Suppressor macrophage treated with lipopolysaccharide for 4 hours (primary cell): ENCODE data around the gene EPPIN.
A peak's percentile ranks its signal among the peaks of the same experiment; 100 is the strongest.
"Not testable (repeated sequence)": the region's sequence is repeated elsewhere in the genome, so short reads cannot be mapped to it uniquely, and the experiment has no call there.

ENCODE experiments used
- DNase-seq: peaks from one replicate; pipeline ENCODE4 v3.0.0-alpha.2; 2020

EPPIN gene

GRCh38 chr20:45547206-45547770 lies at the start of gene EPPIN:
Gene EPPIN (minus strand): TSS chr20:45547401. CDS start chr20:45547357, 44 bp downstream.
- no peak for DNase-seq

- no peak for DNase-seq
These were observed 48.0 kb upstream of the EPPIN start for GRCh38 chr20:45595235-45595634.

DNA sequence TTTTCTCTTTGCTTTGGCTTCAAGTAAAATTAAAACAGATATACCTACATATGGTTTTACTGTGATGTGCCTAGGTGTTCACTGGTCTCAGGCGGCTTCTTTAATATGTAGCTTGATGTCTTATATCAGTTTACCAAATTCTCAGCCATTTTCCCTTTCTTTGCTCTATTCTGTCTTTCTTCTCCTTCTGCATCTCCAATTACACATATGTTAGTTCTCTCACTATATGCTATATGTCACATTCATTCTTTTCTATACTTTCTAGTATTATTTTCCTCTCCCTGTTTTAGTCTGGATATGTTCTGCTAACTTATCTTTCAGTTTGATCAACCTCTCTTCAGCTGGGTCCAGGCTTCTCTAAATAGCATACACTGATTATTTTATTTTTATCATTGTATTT lies 46.3 kb upstream of the EPPIN start:
- DNase-seq, result no peak

- DNase-seq, result peak; percentile 76
These were observed 45.5 kb upstream of the EPPIN start for GRCh38 chr20:45592574-45593189.

GRCh38 chr20:45589725-45590124 lies 42.5 kb upstream of the EPPIN start:
- no peak for DNase-seq

DNA sequence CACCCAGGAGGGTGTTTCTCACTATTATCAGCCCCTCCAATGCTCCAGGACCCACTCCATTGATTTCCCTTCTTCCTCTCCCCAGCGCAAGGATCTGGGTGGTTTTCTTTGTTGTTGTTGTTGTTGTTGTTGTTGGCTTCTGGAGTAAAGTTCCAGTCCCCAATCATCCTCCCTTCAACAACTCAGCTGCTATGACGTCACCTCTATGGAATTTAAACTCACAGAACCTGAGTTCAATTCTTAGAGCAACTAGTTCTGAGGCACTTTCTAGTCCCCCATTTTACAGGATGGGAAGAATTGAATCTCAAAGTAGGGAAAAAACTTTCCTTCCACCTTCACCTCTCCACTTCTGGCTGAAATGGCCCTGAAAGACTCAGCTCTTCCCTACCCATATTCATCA lies 41.6 kb upstream of the EPPIN start:
- DNase-seq, result no peak

GRCh38 chr20:45585986-45586385 lies 38.8 kb upstream of the EPPIN start:
- DNase-seq, result not testable (repeated sequence)

DNA sequence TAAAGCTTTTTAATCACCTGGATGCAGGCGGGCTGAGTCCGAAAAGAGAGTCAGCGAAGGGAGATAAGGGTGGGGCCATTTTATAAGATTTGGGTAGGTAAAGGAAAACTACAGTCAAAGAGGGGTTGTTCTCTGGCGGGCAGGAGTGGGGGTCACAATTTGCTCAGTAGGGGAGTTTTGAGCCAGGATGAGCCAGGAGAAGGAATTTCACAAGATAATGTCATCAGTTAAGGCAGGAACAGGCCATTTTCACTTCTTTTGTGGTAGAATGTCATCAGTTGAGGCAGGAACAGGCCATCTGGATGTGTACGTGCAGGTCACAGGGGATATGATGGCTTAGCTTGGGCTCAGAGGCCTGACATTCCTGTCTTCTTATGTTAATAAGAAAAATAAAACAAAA lies 37.1 kb upstream of the EPPIN start:
- DNase-seq, result not testable (repeated sequence)

DNA sequence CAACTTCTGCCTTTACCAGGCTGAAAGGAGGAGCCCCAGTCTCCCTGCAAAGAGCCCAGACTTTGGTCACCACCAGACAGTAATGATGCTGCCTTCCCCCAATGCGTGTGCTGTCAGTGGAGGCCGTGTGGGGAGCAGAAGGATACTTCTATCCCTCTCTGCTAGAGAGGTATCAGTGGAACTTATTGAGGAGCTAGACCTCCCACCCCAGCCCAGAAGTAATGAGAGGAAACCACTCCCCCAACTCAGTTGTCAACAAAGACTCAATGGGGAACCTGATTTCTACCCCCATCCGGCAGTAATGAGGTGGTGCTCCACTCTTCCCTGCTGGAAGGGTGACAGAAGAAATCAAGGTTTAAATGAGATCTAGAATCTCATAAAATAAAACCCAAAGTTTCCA lies 36.3 kb upstream of the EPPIN start:
- DNase-seq, result no peak

DNA sequence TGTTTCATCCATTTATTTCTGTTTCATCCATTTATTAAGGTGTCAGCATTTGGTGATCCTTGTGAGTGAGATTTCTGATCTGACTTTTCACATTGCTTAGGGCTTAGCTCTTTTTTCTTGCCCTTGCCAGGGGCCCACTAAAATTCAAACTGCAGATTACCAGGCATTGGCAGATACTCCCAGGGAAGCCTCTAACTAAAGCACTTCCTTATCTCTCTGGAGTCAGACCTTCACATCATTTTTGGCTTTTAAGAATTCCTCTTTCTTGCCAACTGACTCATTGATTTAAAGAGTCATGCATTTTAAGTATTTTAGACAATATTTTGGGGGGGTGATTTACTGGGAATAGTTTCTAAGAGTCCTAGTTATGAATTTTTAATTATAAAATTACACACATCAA lies 34.5 kb upstream of the EPPIN start:
- no peak for DNase-seq

DNA sequence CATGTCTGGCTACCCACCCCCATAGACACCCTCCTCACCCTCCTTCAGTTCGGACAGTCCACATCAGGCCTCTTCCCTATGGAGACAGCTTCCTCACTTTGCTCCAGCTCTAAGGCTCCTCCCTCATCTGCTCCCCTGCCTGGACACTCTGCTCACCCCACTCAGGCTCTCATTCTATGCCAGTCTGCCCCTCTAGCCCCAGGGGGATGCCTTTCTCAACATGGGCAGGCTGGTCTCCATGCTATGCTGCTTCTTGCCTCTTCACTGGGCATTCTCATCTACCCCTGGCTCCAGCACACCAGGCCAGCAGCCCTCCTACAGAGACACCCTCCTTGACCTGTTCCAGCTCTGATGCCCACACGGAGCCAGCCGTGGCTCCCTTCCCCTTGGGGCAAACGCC lies 32.0 kb upstream of the EPPIN start, which contains the start of gene WFDC8:
WFDC8 (minus strand) TSS at position 101 of the 400 bp plus-strand sequence; CDS start at position 64, 37 bp downstream.
- no peak for DNase-seq

GRCh38 chr20:45578231-45578630 lies 31.0 kb upstream of the EPPIN start:
- DNase-seq, result no peak

- no peak for DNase-seq
These were observed 29.8 kb upstream of the EPPIN start for GRCh38 chr20:45576995-45577394.

DNA sequence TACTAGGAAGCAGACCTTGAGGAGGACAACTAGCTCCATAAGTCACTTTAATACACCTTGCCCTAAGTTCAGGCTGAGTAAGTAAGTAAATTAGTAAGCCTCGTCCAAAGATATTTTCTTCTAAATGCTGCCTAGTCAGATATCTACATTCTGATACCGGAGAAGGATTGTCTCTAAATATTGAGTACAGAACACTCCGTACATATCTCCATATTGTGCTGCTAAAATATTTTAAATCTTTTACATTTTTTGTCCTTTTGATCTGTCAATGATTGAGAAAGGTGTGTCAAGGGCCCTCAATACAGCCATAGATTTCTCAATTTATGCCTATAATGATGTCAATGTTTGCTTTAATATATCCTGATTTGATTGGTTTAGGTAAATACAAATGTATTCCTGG lies 28.7 kb upstream of the EPPIN start:
- no peak for DNase-seq

DNA sequence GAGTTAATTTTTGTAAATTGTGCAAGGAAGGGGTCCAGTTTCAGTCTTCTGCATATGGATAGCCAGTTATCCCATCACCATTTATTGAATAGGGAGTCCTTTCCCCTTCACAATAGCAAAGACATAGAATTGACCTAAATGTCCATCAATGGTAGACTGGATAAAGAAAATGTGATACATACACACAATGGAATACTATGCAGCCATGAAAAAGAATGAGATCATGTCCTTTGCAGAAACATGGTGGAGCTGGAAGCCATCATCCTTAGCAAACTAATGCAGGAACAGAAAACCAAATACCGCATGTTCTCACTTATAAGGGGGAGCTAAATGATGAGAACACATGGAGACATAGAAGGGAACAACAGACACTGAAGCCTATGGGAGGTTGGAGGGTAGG lies 22.4 kb upstream of the EPPIN start:
- not testable (repeated sequence) for DNase-seq

- DNase-seq, result no peak
These were observed 17.6 kb upstream of the EPPIN start for GRCh38 chr20:45564760-45565276.

- no peak for DNase-seq
These were observed 8.0 kb upstream of the EPPIN start for GRCh38 chr20:45555198-45555597.

GRCh38 chr20:45552456-45552855 lies 5.3 kb upstream of the EPPIN start:
- DNase-seq, result no peak

- DNase-seq, result no peak
These were observed 3.6 kb upstream of the EPPIN start for GRCh38 chr20:45550765-45551164.

GRCh38 chr20:45548410-45548809 lies 1.2 kb upstream of the EPPIN start:
- no peak for DNase-seq

- DNase-seq, result peak; percentile 21
These were observed 1.3 kb downstream of the EPPIN start for GRCh38 chr20:45545754-45546453.

GRCh38 chr20:45545351-45545750 lies 1.9 kb downstream of the EPPIN start:
- DNase-seq, result no peak

GRCh38 chr20:45539382-45539781 lies 7.8 kb downstream of the EPPIN start, which contains the start of gene WFDC6:
Gene WFDC6 (minus strand): TSS chr20:45539482. CDS start chr20:45539407, 75 bp downstream.
- DNase-seq, result no peak

GRCh38 chr20:45538209-45538799 lies 8.9 kb downstream of the EPPIN start:
- DNase-seq, result no peak
